Left lung (tissue), 10 donors: Measurements from ENCODE around the gene COMMD4. TPM values are rescaled to one million over a fixed set of nuclear protein-coding genes. Genes with fewer than 3 reads are reported as not detected.

Experiments
- ATAC-seq: fragments of 200-7000 bp; cut with Tn5 transposase; one replicate; pipeline ENCODE4 v1.9.1; 2020; ENCODE audit warnings: moderate library complexity
- DNase-seq, 4 donors: peaks; one replicate each; pipeline ENCODE4 v3.0.0-alpha.2; 2013 to 2020
- H3K27ac ChIP-seq, 2 donors: fragments of 200-600 bp; sonication (generic) in 1 of 2; one replicate each; pipeline versions ENCODE4 v1.5.0 to v1.8.0; 2020 to 2021
- H3K27me3 ChIP-seq, 2 donors: fragments of 200-600 bp; sonication (generic) in 1 of 2; one replicate each; pipeline versions ENCODE4 v1.5.0 to v1.8.0; 2020 to 2021
- H3K36me3 ChIP-seq, 2 donors: fragments of 200-600 bp; sonication (generic) in 1 of 2; one replicate each; pipeline versions ENCODE4 v1.5.0 to v1.8.0; 2020 to 2021
- H3K4me1 ChIP-seq, 2 donors: fragments of 200-600 bp; one replicate each; pipeline ENCODE4 v1.8.0; 2021
- H3K4me3 ChIP-seq, 2 donors: fragments of 200-600 bp; sonication (generic) in 1 of 2; one replicate each; pipeline versions ENCODE4 v1.5.0 to v1.8.0; 2020 to 2021; ENCODE audit warnings: mild to moderate bottlenecking in 1 of 2
- H3K9me3 ChIP-seq, 2 donors: fragments of 200-600 bp; sonication (generic) in 1 of 2; one replicate each; pipeline versions ENCODE4 v1.5.0 to v1.8.0; 2020 to 2021
- CTCF ChIP-seq, 2 donors: fragments of 200-600 bp; sonication (generic) in 1 of 2; IDR thresholded peaks; one replicate each; pipeline versions ENCODE4 v1.5.0 to v1.8.0; 2021; ENCODE audit warnings: antibody characterized with exemption in 2 of 2
- intact Hi-C, 2 donors: fragments of 100-400 bp; cut with DNase I; formaldehyde crosslinking; loops; one replicate each; pipeline versions ENCODE4 v1.11.2 to v1.14.2; 2022
- polyA plus RNA-seq, 6 donors: library from polyadenylated mRNA; unstranded; fragments of 120-200 nt; gene quantifications; one replicate each; pipeline ENCODE4 v1.2.1, GENCODE V29; 2013; ENCODE audit not compliant: insufficient read length in 6 of 6
- total RNA-seq, 2 donors: library from RNA; stranded (reverse); fragmentation: NEBNext Ultra II Directional; extraction: Animal tissue kit (Norgen Biotek cat#: 25700); gene quantifications; one replicate each; pipeline ENCODE4 v1.2.1, GENCODE V29; 2021
- donor health status: DM: no; HTN: yes; CAD: no.
- donor health status: DM: no; HTN: no; CAD: no.

The COMMD4 gene
- total and polyA plus RNA-seq, 8 donors = 71.4 to 97.2 (median 76.2) TPM

- intact Hi-C loops = no loop called here
- ATAC-seq = no peak
Observed at GRCh38 chr15:75358771-75359536, 23.1 kb downstream of the COMMD4 start.

GRCh38 chr15:75359537-75360250, 23.8 kb downstream of the COMMD4 start:
- intact Hi-C loops = no loop called here
- no peak for TF ChIP-seq CTCF (IDR thresholded peaks at IDR 0.05)
- H3K27me3 ChIP-seq = no peaks in the 10 kb centered on the region
- no peak overlapping the region for H3K4me3 ChIP-seq
- no peaks in the 10 kb centered on the region for H3K4me1 ChIP-seq
- H3K36me3 ChIP-seq = peaks cover 0 to 100% of the 10 kb centered on the region in 2 donors
- H3K27ac ChIP-seq = no peak overlapping the region
- DNase-seq (no peak), ATAC-seq (no peak)
- H3K9me3 ChIP-seq = no peaks in the 10 kb centered on the region

More at GRCh38 chr15:75358771-75359536, 23.1 kb downstream of the COMMD4 start:
- Histone ChIP-seq H3K27ac (no peak overlapping the region), H3K9me3 (no peaks in the 10 kb centered on the region), H3K36me3 (peaks cover 0 to 100% of the 10 kb centered on the region in 2 donors), H3K27me3 (no peaks in the 10 kb centered on the region), H3K4me3 (no peak overlapping the region), H3K4me1 (no peaks in the 10 kb centered on the region)
- TF ChIP-seq CTCF (IDR thresholded peaks at IDR 0.05) = no peak
- DNase-seq = no peak

GRCh38 chr15:75360391-75360790, 24.5 kb downstream of the COMMD4 start:
- intact Hi-C loops = no loop called here
- H3K4me1 ChIP-seq = no peaks in the 10 kb centered on the region
- H3K36me3 ChIP-seq = peaks cover 0 to 100% of the 10 kb centered on the region in 2 donors
- no peaks in the 10 kb centered on the region for H3K27me3 ChIP-seq
- ATAC-seq (no peak), DNase-seq (no peak)
- TF ChIP-seq CTCF (IDR thresholded peaks at IDR 0.05) = no peak
- H3K27ac ChIP-seq = no peak overlapping the region
- no peak overlapping the region for H3K4me3 ChIP-seq
- no peaks in the 10 kb centered on the region for H3K9me3 ChIP-seq

- H3K36me3 ChIP-seq = peaks cover 0 to 100% of the 10 kb centered on the region in 2 donors
Observed at GRCh38 chr15:75360856-75361255, 25.0 kb downstream of the COMMD4 start.

More at GRCh38 chr15:75360856-75361255, 25.0 kb downstream of the COMMD4 start:
- DNase-seq (no peak), ATAC-seq (no peak)
- Histone ChIP-seq H3K4me1 (no peaks in the 10 kb centered on the region), H3K4me3 (no peak overlapping the region), H3K9me3 (no peaks in the 10 kb centered on the region), H3K27me3 (no peaks in the 10 kb centered on the region), H3K27ac (no peak overlapping the region)
- TF ChIP-seq CTCF (IDR thresholded peaks at IDR 0.05) = no peak
- intact Hi-C loops = no loop called here
